CD4-positive, alpha-beta T cell treated with Interleukin-21 for 1 hour (primary cell): ENCODE data around the gene ZNF335.
"Not testable (repeated sequence)": the region's sequence is repeated elsewhere in the genome, so short reads cannot be mapped to it uniquely, and the experiment has no call there.

ENCODE experiments used
- DNase-seq: peaks from one replicate; pipeline ENCODE4 v3.0.0-alpha.2; 2020

The ZNF335 gene

GRCh38 chr20:45931680-45932079 lies 40.3 kb downstream of the ZNF335 start:
- DNase-seq, result not testable (repeated sequence)

- no peak for DNase-seq
These were observed 44.7 kb downstream of the ZNF335 start for GRCh38 chr20:45927071-45927878.

GRCh38 chr20:45926731-45927070 lies 45.3 kb downstream of the ZNF335 start:
- no peak for DNase-seq

GRCh38 chr20:45925821-45926506 lies 46.0 kb downstream of the ZNF335 start:
- no peak for DNase-seq

- no peak for DNase-seq
These were observed 47.4 kb downstream of the ZNF335 start for GRCh38 chr20:45924391-45925261.

GRCh38 chr20:45921337-45922189 lies 50.4 kb downstream of the ZNF335 start:
- no peak for DNase-seq

GRCh38 chr20:45920462-45921336 lies 51.3 kb downstream of the ZNF335 start:
- DNase-seq, result no peak

- no peak for DNase-seq
These were observed 52.2 kb downstream of the ZNF335 start for GRCh38 chr20:45919542-45920399.

GRCh38 chr20:45918779-45919537 lies 53.0 kb downstream of the ZNF335 start:
- no peak for DNase-seq

GRCh38 chr20:45918182-45918737 lies 53.7 kb downstream of the ZNF335 start:
- no peak for DNase-seq

GRCh38 chr20:45917790-45918141 lies 54.2 kb downstream of the ZNF335 start:
- no peak for DNase-seq

GRCh38 chr20:45913116-45913515 lies 58.9 kb downstream of the ZNF335 start:
- DNase-seq, result no peak

GRCh38 chr20:45912344-45912682 lies 59.7 kb downstream of the ZNF335 start:
- no peak for DNase-seq

GRCh38 chr20:45911486-45912343 lies 60.3 kb downstream of the ZNF335 start, which contains the start of gene PLTP:
Gene PLTP, minus strand, starts transcription at chr20:45912155. Its CDS starts 703 bp downstream, at chr20:45911452.
- DNase-seq, result peak; percentile 48

- DNase-seq, result peak; percentile 93
These were observed 61.1 kb downstream of the ZNF335 start for GRCh38 chr20:45910670-45911485.

GRCh38 chr20:45909817-45910669 lies 62.0 kb downstream of the ZNF335 start:
- no peak for DNase-seq
